Measurements from ENCODE around the gene EML3.

Gene EML3

DNA sequence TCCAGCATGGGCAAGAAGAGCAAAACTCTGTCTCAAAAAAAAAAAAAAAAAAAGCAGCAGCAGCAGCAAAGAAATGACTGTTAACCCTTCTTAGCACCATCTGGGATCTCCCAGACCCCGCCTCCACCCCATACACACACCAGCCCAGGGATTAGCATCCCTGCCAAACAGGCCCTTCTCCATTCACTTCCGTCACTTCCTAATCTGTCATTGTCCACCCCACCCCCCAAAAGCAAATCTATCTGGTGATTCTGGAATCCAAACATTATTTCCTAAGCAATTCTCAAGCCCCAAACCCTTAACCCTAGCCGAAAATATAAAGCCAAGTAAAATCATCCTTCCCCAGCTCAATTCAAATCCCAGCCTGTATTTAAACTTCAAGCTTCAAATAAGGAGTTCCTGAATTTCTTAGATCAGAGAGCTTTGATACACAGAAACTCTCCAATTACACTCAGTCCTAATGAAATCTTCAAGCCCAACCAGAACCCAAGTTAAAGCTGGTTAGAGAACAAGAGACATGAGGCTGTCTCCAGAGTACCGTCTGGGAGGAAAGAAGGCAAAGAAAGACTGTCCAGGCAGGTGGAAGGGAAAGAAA lies 60.0 kb downstream of the EML3 start:
- DNase-seq (ENCODE audit: low read depth): no peak
